HEK293 (cell line): ENCODE measurements around the gene PARD3.

Experiments
- CTCF ChIA-PET: fragments of 350-600 bp; formaldehyde crosslinking; extraction: SDS; loops from one replicate; lab custom pipeline; 2021; ENCODE audit warnings: antibody characterized with exemption; lab: Yijun Ruan, JAX
- POLR2A ChIA-PET: fragments of 300-600 bp; formaldehyde crosslinking; extraction: SDS; loops from one replicate; lab custom pipeline; 2020; ENCODE audit warnings: antibody characterized with exemption, inconsistent platforms; lab: Yijun Ruan, JAX
- H3K27ac ChIP-seq: fragments of 200-500 bp; sonication (Bioruptor generic); 2 replicates; pipeline ENCODE4 v1.5.1; 2014; ENCODE audit warnings: low read depth, low read length, control low read depth, inconsistent platforms; ENCODE audit errors: extremely low read depth
- H3K36me3 ChIP-seq, 2 experiments: fragments of 200-500 bp in 1 of 2; sonication (Bioruptor generic) in 1 of 2; 1 replicate in 1 of 2; 2 replicates in 1 of 2; pipeline ENCODE4 v1.5.1; 2014 to 2017; ENCODE audit warnings: inconsistent platforms in 2 of 2, low read length in 2 of 2; ENCODE audit not compliant: control insufficient read depth in 2 of 2, insufficient read depth in 1 of 2
- H3K4me1 ChIP-seq: fragments of 200-500 bp; sonication (Bioruptor generic); 2 replicates; pipeline ENCODE4 v1.5.1; 2014; ENCODE audit warnings: mild to moderate bottlenecking, low read length, inconsistent platforms; ENCODE audit not compliant: control insufficient read depth, insufficient read depth
- H3K4me3 ChIP-seq: 2 replicates; pipeline ENCODE4 v1.5.1; 2011; ENCODE audit warnings: low read depth, mild to moderate bottlenecking, control low read depth, low read length, moderate library complexity
- H3K9me3 ChIP-seq: fragments of 200-500 bp; sonication (Bioruptor generic); 2 replicates; pipeline ENCODE4 v1.5.1; 2014; ENCODE audit warnings: low read depth, low read length, inconsistent platforms; ENCODE audit not compliant: control insufficient read depth, insufficient read depth
- KLF1 ChIP-seq: fragments of 450-650 bp; formaldehyde crosslinking; IDR thresholded peaks from 2 replicates; pipeline ENCODE4 v1.5.1; 2016; ENCODE audit warnings: missing biosample characterization, missing genetic modification characterization
- KLF16 ChIP-seq: fragments of 450-650 bp; formaldehyde crosslinking; IDR thresholded peaks from 2 replicates; pipeline ENCODE4 v1.5.1; 2017; ENCODE audit warnings: missing biosample characterization, missing genetic modification characterization
- MZF1 ChIP-seq: fragments of 450-650 bp; formaldehyde crosslinking; IDR thresholded peaks from 2 replicates; pipeline ENCODE4 v1.5.1; 2017; ENCODE audit warnings: missing biosample characterization, missing genetic modification characterization, borderline replicate concordance
- OSR2 ChIP-seq: fragments of 450-650 bp; formaldehyde crosslinking; IDR thresholded peaks from 2 replicates; pipeline ENCODE4 v1.5.1; 2016; ENCODE audit warnings: missing biosample characterization, missing genetic modification characterization
- RBAK ChIP-seq: fragments of 450-650 bp; formaldehyde crosslinking; IDR thresholded peaks from 2 replicates; pipeline ENCODE4 v1.5.1; 2016; ENCODE audit warnings: missing biosample characterization, missing genetic modification characterization
- TRIM28 ChIP-seq: IDR thresholded peaks from 2 replicates; pipeline ENCODE4 v1.6.1; 2011; ENCODE audit warnings: low read length, control low read depth, borderline replicate concordance
- ZBTB1 ChIP-seq: fragments of 450-650 bp; formaldehyde crosslinking; IDR thresholded peaks from 2 replicates; pipeline ENCODE4 v1.5.1; 2016; ENCODE audit warnings: missing biosample characterization, missing genetic modification characterization
- ZBTB17 ChIP-seq: fragments of 450-650 bp; formaldehyde crosslinking; IDR thresholded peaks from 2 replicates; pipeline ENCODE4 v1.5.1; 2016; ENCODE audit warnings: missing biosample characterization, missing genetic modification characterization
- ZFP37 ChIP-seq: fragments of 450-650 bp; formaldehyde crosslinking; IDR thresholded peaks from 2 replicates; pipeline ENCODE4 v1.5.1; 2016; ENCODE audit warnings: missing biosample characterization, missing genetic modification characterization
- ZNF140 ChIP-seq: fragments of 450-650 bp; formaldehyde crosslinking; IDR thresholded peaks from 2 replicates; pipeline ENCODE4 v1.5.1; 2016; ENCODE audit warnings: missing biosample characterization, missing genetic modification characterization
- ZNF16 ChIP-seq: fragments of 450-650 bp; formaldehyde crosslinking; IDR thresholded peaks from 2 replicates; pipeline ENCODE4 v1.5.1; 2016; ENCODE audit warnings: low read depth, missing biosample characterization, missing genetic modification characterization
- ZNF19 ChIP-seq: fragments of 450-650 bp; formaldehyde crosslinking; IDR thresholded peaks from 2 replicates; pipeline ENCODE4; 2016; ENCODE audit warnings: missing biosample characterization, missing genetic modification characterization, low read depth
- ZNF214 ChIP-seq: fragments of 450-650 bp; formaldehyde crosslinking; IDR thresholded peaks from 2 replicates; pipeline ENCODE4 v1.5.1; 2017; ENCODE audit warnings: missing biosample characterization, mild to moderate bottlenecking, missing genetic modification characterization, borderline replicate concordance
- ZNF221 ChIP-seq: fragments of 450-650 bp; formaldehyde crosslinking; IDR thresholded peaks from 2 replicates; pipeline ENCODE4 v1.5.1; 2017; ENCODE audit warnings: missing biosample characterization, missing genetic modification characterization, borderline replicate concordance
- ZNF24 ChIP-seq: fragments of 450-650 bp; formaldehyde crosslinking; IDR thresholded peaks from 2 replicates; pipeline ENCODE4 v1.5.1; 2016; ENCODE audit warnings: missing biosample characterization, missing genetic modification characterization
- ZNF311 ChIP-seq: fragments of 450-650 bp; formaldehyde crosslinking; IDR thresholded peaks from 2 replicates; pipeline ENCODE4 v1.5.1; 2017; ENCODE audit warnings: missing biosample characterization, missing genetic modification characterization, borderline replicate concordance
- ZNF335 ChIP-seq: fragments of 450-650 bp; formaldehyde crosslinking; conservative IDR thresholded peaks from 2 replicates; pipeline ENCODE4 v1.5.1; 2016; ENCODE audit warnings: missing biosample characterization, missing genetic modification characterization
- ZNF585B ChIP-seq: fragments of 450-650 bp; formaldehyde crosslinking; IDR thresholded peaks from 2 replicates; pipeline ENCODE4 v1.5.1; 2016; ENCODE audit warnings: missing biosample characterization, missing genetic modification characterization
- ZNF624 ChIP-seq: fragments of 450-650 bp; formaldehyde crosslinking; IDR thresholded peaks from 2 replicates; pipeline ENCODE4 v1.5.1; 2017; ENCODE audit warnings: missing biosample characterization, missing genetic modification characterization
- ZNF660 ChIP-seq: fragments of 450-650 bp; IDR thresholded peaks from 2 replicates; pipeline ENCODE4 v1.5.1; 2018; ENCODE audit warnings: missing biosample characterization, mild to moderate bottlenecking, missing genetic modification characterization
- ZNF670 ChIP-seq: fragments of 450-650 bp; formaldehyde crosslinking; IDR thresholded peaks from 2 replicates; pipeline ENCODE4 v1.5.1; 2016; ENCODE audit warnings: missing biosample characterization, missing genetic modification characterization, low read depth
- ZNF677 ChIP-seq: fragments of 450-650 bp; IDR thresholded peaks from 2 replicates; pipeline ENCODE4 v1.5.0; 2018; ENCODE audit warnings: missing biosample characterization, mild to moderate bottlenecking, missing genetic modification characterization, moderate library complexity
- ZNF776 ChIP-seq: fragments of 450-650 bp; formaldehyde crosslinking; IDR thresholded peaks from 2 replicates; pipeline ENCODE4 v1.5.0; 2017; ENCODE audit warnings: missing biosample characterization, missing genetic modification characterization, borderline replicate concordance
- ZNF791 ChIP-seq: fragments of 450-650 bp; formaldehyde crosslinking; IDR thresholded peaks from 2 replicates; pipeline ENCODE4 v1.5.1; 2016; ENCODE audit warnings: missing biosample characterization, missing genetic modification characterization
- ZNF843 ChIP-seq: fragments of 450-650 bp; formaldehyde crosslinking; IDR thresholded peaks from 2 replicates; pipeline ENCODE4 v1.5.1; 2016; ENCODE audit warnings: missing biosample characterization, missing genetic modification characterization
- TF ChIP-seq, protein P1 (sequence below): fragments of 450-650 bp; formaldehyde crosslinking; IDR thresholded peaks from 2 replicates; pipeline ENCODE4 v1.5.1; 2016; ENCODE audit warnings: missing biosample characterization, missing genetic modification characterization
- TF ChIP-seq, protein P2 (sequence below): fragments of 450-650 bp; formaldehyde crosslinking; IDR thresholded peaks from 2 replicates; pipeline ENCODE4 v1.5.1; 2017; ENCODE audit warnings: missing biosample characterization, missing genetic modification characterization
- TF ChIP-seq, protein P3 (sequence below): fragments of 450-650 bp; formaldehyde crosslinking; IDR thresholded peaks from 2 replicates; pipeline ENCODE4 v1.5.1; 2016; ENCODE audit warnings: missing biosample characterization, missing genetic modification characterization
- TF ChIP-seq, protein P4 (sequence below): fragments of 450-650 bp; formaldehyde crosslinking; IDR thresholded peaks from 2 replicates; pipeline ENCODE4 v1.5.1; 2016; ENCODE audit warnings: missing biosample characterization, missing genetic modification characterization
- TF ChIP-seq, protein P5 (sequence below): fragments of 450-650 bp; IDR thresholded peaks from 2 replicates; pipeline ENCODE4 v1.5.1; 2018; ENCODE audit warnings: missing biosample characterization, mild to moderate bottlenecking, missing genetic modification characterization

The PARD3 gene

GRCh38 chr10:34311679-34312078, 503.4 kb downstream of the PARD3 start:
- POLR2A ChIA-PET = no interaction called here

GRCh38 chr10:34310234-34310633, 504.9 kb downstream of the PARD3 start:
- Histone ChIP-seq H3K36me3 (no peaks in the 10 kb centered on the region; a peak in 1 of 3 replicates), H3K4me1 (no peaks in the 10 kb centered on the region), H3K27ac (no peak overlapping the region), H3K4me3 (no peak overlapping the region), H3K9me3 (no peaks in the 10 kb centered on the region)
- POLR2A ChIA-PET = no interaction called here
- CTCF ChIA-PET = interaction anchor here (0.6 kb wide), 1 partner anchor 24 kb away, joined by 3 read pairs; no protein-coding TSS in a partner anchor
- TF ChIP-seq ZNF791 (tag by site-specific recombination) (no peak), ZNF670 (no peak), OSR2 (tag by site-specific recombination) (no peak), ZNF660 (tag by site-specific recombination) (no peak), ZNF140 (tag by site-specific recombination) (no peak), KLF16 (tag by site-specific recombination) (no peak), MZF1 (tag by site-specific recombination) (no peak), ZNF335 (no peak), ZNF624 (tag by site-specific recombination) (no peak), ZNF776 (tag by site-specific recombination) (no peak)
- TF ChIP-seq, protein P1, sequence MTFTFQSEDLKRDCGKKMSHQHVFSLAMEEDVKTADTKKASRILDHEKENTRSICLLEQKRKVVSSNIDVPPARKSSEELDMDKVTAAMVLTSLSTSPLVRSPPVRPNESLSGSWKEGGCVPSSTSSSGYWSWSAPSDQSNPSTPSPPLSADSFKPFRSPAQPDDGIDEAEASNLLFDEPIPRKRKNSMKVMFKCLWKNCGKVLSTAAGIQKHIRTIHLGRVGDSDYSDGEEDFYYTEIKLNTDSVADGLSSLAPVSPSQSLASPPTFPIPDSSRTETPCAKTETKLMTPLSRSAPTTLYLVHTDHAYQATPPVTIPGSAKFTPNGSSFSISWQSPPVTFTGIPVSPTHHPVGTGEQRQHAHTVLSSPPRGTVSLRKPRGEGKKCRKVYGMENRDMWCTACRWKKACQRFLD = no peak

More at GRCh38 chr10:34311679-34312078, 503.4 kb downstream of the PARD3 start:
- Histone ChIP-seq H3K9me3 (no peaks in the 10 kb centered on the region), H3K4me1 (peaks cover 3% of the 10 kb centered on the region; the same call in 1 of the 2 replicates), H3K27ac (no peak overlapping the region), H3K4me3 (no peak overlapping the region), H3K36me3 (0 out of 3 replicates have a peak, but pooled peaks cover 0 to under 1% of the 10 kb centered on the region in 2 experiments)
- TF ChIP-seq, protein P2, sequence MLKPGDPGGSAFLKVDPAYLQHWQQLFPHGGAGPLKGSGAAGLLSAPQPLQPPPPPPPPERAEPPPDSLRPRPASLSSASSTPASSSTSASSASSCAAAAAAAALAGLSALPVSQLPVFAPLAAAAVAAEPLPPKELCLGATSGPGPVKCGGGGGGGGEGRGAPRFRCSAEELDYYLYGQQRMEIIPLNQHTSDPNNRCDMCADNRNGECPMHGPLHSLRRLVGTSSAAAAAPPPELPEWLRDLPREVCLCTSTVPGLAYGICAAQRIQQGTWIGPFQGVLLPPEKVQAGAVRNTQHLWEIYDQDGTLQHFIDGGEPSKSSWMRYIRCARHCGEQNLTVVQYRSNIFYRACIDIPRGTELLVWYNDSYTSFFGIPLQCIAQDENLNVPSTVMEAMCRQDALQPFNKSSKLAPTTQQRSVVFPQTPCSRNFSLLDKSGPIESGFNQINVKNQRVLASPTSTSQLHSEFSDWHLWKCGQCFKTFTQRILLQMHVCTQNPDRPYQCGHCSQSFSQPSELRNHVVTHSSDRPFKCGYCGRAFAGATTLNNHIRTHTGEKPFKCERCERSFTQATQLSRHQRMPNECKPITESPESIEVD (tag by site-specific recombination) = no peak
- TF ChIP-seq ZNF19 (tag by site-specific recombination) (no peak), ZNF221 (tag by site-specific recombination) (no peak), TRIM28 (no peak), ZNF843 (no peak), RBAK (tag by site-specific recombination) (no peak), ZFP37 (tag by site-specific recombination) (no peak), KLF1 (tag by site-specific recombination) (no peak), ZNF214 (tag by site-specific recombination) (no peak), ZNF24 (tag by site-specific recombination) (no peak), ZBTB17 (tag by site-specific recombination) (no peak), ZNF624 (tag by site-specific recombination) (no peak), ZNF311 (tag by site-specific recombination) (no peak), ZNF677 (tag by site-specific recombination) (no peak), ZBTB1 (tag by site-specific recombination) (no peak), ZNF585B (tag by site-specific recombination) (no peak), ZNF16 (tag by site-specific recombination) (no peak)
- TF ChIP-seq, protein P3, sequence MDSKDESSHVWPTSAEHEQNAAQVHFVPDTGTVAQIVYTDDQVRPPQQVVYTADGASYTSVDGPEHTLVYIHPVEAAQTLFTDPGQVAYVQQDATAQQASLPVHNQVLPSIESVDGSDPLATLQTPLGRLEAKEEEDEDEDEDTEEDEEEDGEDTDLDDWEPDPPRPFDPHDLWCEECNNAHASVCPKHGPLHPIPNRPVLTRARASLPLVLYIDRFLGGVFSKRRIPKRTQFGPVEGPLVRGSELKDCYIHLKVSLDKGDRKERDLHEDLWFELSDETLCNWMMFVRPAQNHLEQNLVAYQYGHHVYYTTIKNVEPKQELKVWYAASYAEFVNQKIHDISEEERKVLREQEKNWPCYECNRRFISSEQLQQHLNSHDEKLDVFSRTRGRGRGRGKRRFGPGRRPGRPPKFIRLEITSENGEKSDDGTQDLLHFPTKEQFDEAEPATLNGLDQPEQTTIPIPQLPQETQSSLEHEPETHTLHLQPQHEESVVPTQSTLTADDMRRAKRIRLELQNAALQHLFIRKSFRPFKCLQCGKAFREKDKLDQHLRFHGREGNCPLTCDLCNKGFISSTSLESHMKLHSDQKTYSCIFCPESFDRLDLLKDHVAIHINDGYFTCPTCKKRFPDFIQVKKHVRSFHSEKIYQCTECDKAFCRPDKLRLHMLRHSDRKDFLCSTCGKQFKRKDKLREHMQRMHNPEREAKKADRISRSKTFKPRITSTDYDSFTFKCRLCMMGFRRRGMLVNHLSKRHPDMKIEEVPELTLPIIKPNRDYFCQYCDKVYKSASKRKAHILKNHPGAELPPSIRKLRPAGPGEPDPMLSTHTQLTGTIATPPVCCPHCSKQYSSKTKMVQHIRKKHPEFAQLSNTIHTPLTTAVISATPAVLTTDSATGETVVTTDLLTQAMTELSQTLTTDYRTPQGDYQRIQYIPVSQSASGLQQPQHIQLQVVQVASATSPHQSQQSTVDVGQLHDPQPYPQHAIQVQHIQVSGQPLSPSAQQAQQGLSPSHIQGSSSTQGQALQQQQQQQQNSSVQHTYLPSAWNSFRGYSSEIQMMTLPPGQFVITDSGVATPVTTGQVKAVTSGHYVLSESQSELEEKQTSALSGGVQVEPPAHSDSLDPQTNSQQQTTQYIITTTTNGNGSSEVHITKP (tag by site-specific recombination) = no peak
- TF ChIP-seq, protein P4, sequence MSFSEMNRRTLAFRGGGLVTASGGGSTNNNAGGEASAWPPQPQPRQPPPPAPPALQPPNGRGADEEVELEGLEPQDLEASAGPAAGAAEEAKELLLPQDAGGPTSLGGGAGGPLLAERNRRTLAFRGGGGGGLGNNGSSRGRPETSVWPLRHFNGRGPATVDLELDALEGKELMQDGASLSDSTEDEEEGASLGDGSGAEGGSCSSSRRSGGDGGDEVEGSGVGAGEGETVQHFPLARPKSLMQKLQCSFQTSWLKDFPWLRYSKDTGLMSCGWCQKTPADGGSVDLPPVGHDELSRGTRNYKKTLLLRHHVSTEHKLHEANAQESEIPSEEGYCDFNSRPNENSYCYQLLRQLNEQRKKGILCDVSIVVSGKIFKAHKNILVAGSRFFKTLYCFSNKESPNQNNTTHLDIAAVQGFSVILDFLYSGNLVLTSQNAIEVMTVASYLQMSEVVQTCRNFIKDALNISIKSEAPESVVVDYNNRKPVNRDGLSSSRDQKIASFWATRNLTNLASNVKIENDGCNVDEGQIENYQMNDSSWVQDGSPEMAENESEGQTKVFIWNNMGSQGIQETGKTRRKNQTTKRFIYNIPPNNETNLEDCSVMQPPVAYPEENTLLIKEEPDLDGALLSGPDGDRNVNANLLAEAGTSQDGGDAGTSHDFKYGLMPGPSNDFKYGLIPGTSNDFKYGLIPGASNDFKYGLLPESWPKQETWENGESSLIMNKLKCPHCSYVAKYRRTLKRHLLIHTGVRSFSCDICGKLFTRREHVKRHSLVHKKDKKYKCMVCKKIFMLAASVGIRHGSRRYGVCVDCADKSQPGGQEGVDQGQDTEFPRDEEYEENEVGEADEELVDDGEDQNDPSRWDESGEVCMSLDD (tag by site-specific recombination) = no peak
- TF ChIP-seq, protein P5, sequence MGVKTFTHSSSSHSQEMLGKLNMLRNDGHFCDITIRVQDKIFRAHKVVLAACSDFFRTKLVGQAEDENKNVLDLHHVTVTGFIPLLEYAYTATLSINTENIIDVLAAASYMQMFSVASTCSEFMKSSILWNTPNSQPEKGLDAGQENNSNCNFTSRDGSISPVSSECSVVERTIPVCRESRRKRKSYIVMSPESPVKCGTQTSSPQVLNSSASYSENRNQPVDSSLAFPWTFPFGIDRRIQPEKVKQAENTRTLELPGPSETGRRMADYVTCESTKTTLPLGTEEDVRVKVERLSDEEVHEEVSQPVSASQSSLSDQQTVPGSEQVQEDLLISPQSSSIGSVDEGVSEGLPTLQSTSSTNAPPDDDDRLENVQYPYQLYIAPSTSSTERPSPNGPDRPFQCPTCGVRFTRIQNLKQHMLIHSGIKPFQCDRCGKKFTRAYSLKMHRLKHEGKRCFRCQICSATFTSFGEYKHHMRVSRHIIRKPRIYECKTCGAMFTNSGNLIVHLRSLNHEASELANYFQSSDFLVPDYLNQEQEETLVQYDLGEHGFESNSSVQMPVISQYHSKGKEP (tag by site-specific recombination) = no peak
- CTCF ChIA-PET = no interaction called here
